HG03097 (cell line): ENCODE measurements around the gene SLC39A11.
"Not testable (repeated sequence)": the region's sequence is repeated elsewhere in the genome, so short reads cannot be mapped to it uniquely, and the experiment has no call there.

Experiments
- ATAC-seq: cut with Tn5 transposase; IDR thresholded peaks from one replicate; pipeline ENCODE4 v1.9.1; 2021; ENCODE audit not compliant: unreplicated experiment, low FRiP score

The SLC39A11 gene

GRCh38 chr17:72928454-72929136 lies 163.9 kb downstream of the SLC39A11 start:
- ATAC-seq, result no peak

GRCh38 chr17:72927760-72928159 lies 164.7 kb downstream of the SLC39A11 start:
- ATAC-seq, result no peak

- no peak for ATAC-seq
Observed at GRCh38 chr17:72927146-72927545, 165.3 kb downstream of the SLC39A11 start.

GRCh38 chr17:72926171-72926570 lies 166.3 kb downstream of the SLC39A11 start:
- ATAC-seq, result no peak

GRCh38 chr17:72924196-72924595 lies 168.3 kb downstream of the SLC39A11 start:
- no peak for ATAC-seq

- no peak for ATAC-seq
Observed at GRCh38 chr17:72922219-72922618, 170.3 kb downstream of the SLC39A11 start.

- no peak for ATAC-seq
Observed at GRCh38 chr17:72921347-72922054, 171.0 kb downstream of the SLC39A11 start.

- no peak for ATAC-seq
Observed at GRCh38 chr17:72920513-72920912, 172.0 kb downstream of the SLC39A11 start.

GRCh38 chr17:72916991-72917390 lies 175.5 kb downstream of the SLC39A11 start:
- ATAC-seq, result no peak

GRCh38 chr17:72915625-72916081 lies 176.8 kb downstream of the SLC39A11 start:
- no peak for ATAC-seq

- ATAC-seq, result no peak
Observed at GRCh38 chr17:72913142-72913682, 179.3 kb downstream of the SLC39A11 start.

- ATAC-seq, result no peak
Observed at GRCh38 chr17:72906306-72906705, 186.2 kb downstream of the SLC39A11 start.

- ATAC-seq, result no peak
Observed at GRCh38 chr17:72903522-72903921, 189.0 kb downstream of the SLC39A11 start.

- no peak for ATAC-seq
Observed at GRCh38 chr17:72901657-72902056, 190.8 kb downstream of the SLC39A11 start.

GRCh38 chr17:72901083-72901482 lies 191.4 kb downstream of the SLC39A11 start:
- no peak for ATAC-seq

GRCh38 chr17:72900654-72900971 lies 191.9 kb downstream of the SLC39A11 start:
- no peak for ATAC-seq

- ATAC-seq, result no peak
Observed at GRCh38 chr17:72898725-72899124, 193.8 kb downstream of the SLC39A11 start.

GRCh38 chr17:72896288-72896687 lies 196.2 kb downstream of the SLC39A11 start:
- not testable (repeated sequence) for ATAC-seq

- no peak for ATAC-seq
Observed at GRCh38 chr17:72891627-72892026, 200.9 kb downstream of the SLC39A11 start.

- no peak for ATAC-seq
Observed at GRCh38 chr17:72890711-72891110, 201.8 kb downstream of the SLC39A11 start.

GRCh38 chr17:72887917-72888316 lies 204.6 kb downstream of the SLC39A11 start:
- ATAC-seq, result no peak

- ATAC-seq, result no peak
Observed at GRCh38 chr17:72887322-72887721, 205.2 kb downstream of the SLC39A11 start.
